SK-N-SH (cell line): ENCODE data around the gene TAF5L. TPM values are rescaled to one million over a fixed set of nuclear protein-coding genes. Genes with fewer than 3 reads are reported as not detected.

ENCODE experiments used
- CTCF ChIA-PET: fragments of 300-600, 350-600 bp; formaldehyde crosslinking; extraction: SDS; loops from one replicate; lab custom pipeline; 2021; lab: Yijun Ruan, JAX
- POLR2A ChIA-PET: fragments of 350-600 bp; sonication (Branson Sonifier 250); formaldehyde crosslinking; extraction: SDS; loops from one replicate; lab custom pipeline; 2020; ENCODE audit warnings: antibody characterized with exemption, inconsistent platforms; lab: Yijun Ruan, JAX
- DNase-seq: peaks from one replicate; pipeline ENCODE4 v3.0.0; 2012
- H2AFZ ChIP-seq: fragments of 200-600 bp; sonication (generic); 2 replicates; pipeline ENCODE4 v1.8.1; 2016; ENCODE audit warnings: antibody characterized with exemption, mild to moderate bottlenecking, low read depth
- H3F3A ChIP-seq: fragments of 200-600 bp; sonication (generic); replicated peaks from 2 replicates; pipeline ENCODE3; 2016; ENCODE audit warnings: antibody characterized with exemption, mild to moderate bottlenecking; ENCODE audit not compliant: insufficient read depth
- H3K27ac ChIP-seq, 2 experiments: fragments of 200-500 bp in 1 of 2; fragments of 200-600 bp in 1 of 2; sonication (Bioruptor generic) in 1 of 2; sonication (generic), shearing (Covaris generic) in 1 of 2; 2 replicates each; pipeline versions ENCODE4 v1.5.1 to v1.6.1; 2014 to 2016; ENCODE audit warnings: low read depth in 2 of 2, inconsistent platforms in 1 of 2, low read length in 1 of 2, mild to moderate bottlenecking in 1 of 2, mixed read lengths in 1 of 2
- H3K27me3 ChIP-seq: fragments of 200-600 bp; sonication (generic), shearing (Covaris generic); 2 replicates; pipeline ENCODE4 v1.6.1; 2016; ENCODE audit warnings: mixed run types; ENCODE audit not compliant: insufficient read depth
- H3K36me3 ChIP-seq, 2 experiments: fragments of 200-500 bp in 1 of 2; fragments of 200-600 bp in 1 of 2; sonication (Bioruptor generic) in 1 of 2; sonication (generic) in 1 of 2; replicated peaks in 1 of 2; 2 replicates each; pipeline versions ENCODE3 to v1.5.1; 2014 to 2016; ENCODE audit warnings: low read length in 1 of 2, mild to moderate bottlenecking in 1 of 2; ENCODE audit not compliant: insufficient read depth in 2 of 2, control insufficient read depth in 1 of 2
- H3K4me1 ChIP-seq, 2 experiments: fragments of 200-500 bp in 1 of 2; fragments of 200-600 bp in 1 of 2; sonication (Bioruptor generic) in 1 of 2; sonication (generic), shearing (Covaris generic) in 1 of 2; 2 replicates each; pipeline versions ENCODE4 v1.5.1 to v1.6.1; 2014 to 2016; ENCODE audit warnings: low read depth in 1 of 2, low read length in 1 of 2, mixed run types in 1 of 2; ENCODE audit not compliant: insufficient read depth in 2 of 2, control insufficient read depth in 1 of 2
- H3K4me2 ChIP-seq: fragments of 200-600 bp; sonication (generic), shearing (Covaris generic); 2 replicates; pipeline ENCODE4 v1.6.1; 2017; ENCODE audit warnings: mixed run types
- H3K4me3 ChIP-seq, 2 experiments: fragments of 200-500 bp in 1 of 2; fragments of 200-600 bp in 1 of 2; sonication (Bioruptor generic) in 1 of 2; sonication (generic), shearing (Covaris generic) in 1 of 2; 2 replicates each; pipeline versions ENCODE4 v1.5.1 to v1.8.1; 2014 to 2016; ENCODE audit warnings: low read depth in 2 of 2, inconsistent platforms in 1 of 2, low read length in 1 of 2, mild to moderate bottlenecking in 1 of 2, mixed read lengths in 1 of 2, moderate library complexity in 1 of 2
- H3K79me2 ChIP-seq: fragments of 200-600 bp; sonication (generic); 2 replicates; pipeline ENCODE4 v1.8.1; 2017; ENCODE audit warnings: mild to moderate bottlenecking; ENCODE audit not compliant: insufficient read depth
- H3K9ac ChIP-seq: fragments of 200-600 bp; sonication (generic); 2 replicates; pipeline ENCODE4 v1.6.1; 2017; ENCODE audit warnings: mixed run types
- H3K9me2 ChIP-seq: fragments of 200-600 bp; sonication (generic); 2 replicates; pipeline ENCODE4 v1.6.1; 2017; ENCODE audit warnings: mixed run types
- H3K9me3 ChIP-seq: fragments of 200-600 bp; sonication (generic); 2 replicates; pipeline ENCODE4 v1.6.1; 2017; ENCODE audit warnings: mixed run types, mild to moderate bottlenecking, moderate library complexity
- H4K20me1 ChIP-seq: fragments of 200-600 bp; sonication (generic); 2 replicates; pipeline ENCODE4 v1.6.1; 2017; ENCODE audit warnings: mild to moderate bottlenecking, mixed run types; ENCODE audit not compliant: insufficient read depth
- CTCF ChIP-seq: fragments of 200-600 bp; sonication (generic); IDR thresholded peaks from 2 replicates; pipeline ENCODE4 v1.6.1; 2017; ENCODE audit warnings: antibody characterized with exemption, mild to moderate bottlenecking, moderate library complexity
- MAX ChIP-seq: IDR thresholded peaks from 2 replicates; pipeline ENCODE4 v1.4.0; 2012; ENCODE audit warnings: low read depth
- MXI1 ChIP-seq: IDR thresholded peaks from 2 replicates; pipeline ENCODE4 v1.6.1; 2012; ENCODE audit warnings: mild to moderate bottlenecking, low read depth, low read length, improper control_type of control experiment
- NFIC ChIP-seq: IDR thresholded peaks from 2 replicates; pipeline ENCODE4 v1.4.0; 2012; ENCODE audit warnings: borderline replicate concordance
- POLR2AphosphoS5 ChIP-seq: IDR thresholded peaks from 2 replicates; pipeline ENCODE4 v1.6.1; 2012; ENCODE audit warnings: low read depth, low read length
- REST ChIP-seq: IDR thresholded peaks from 2 replicates; pipeline ENCODE4 v1.6.1; 2012; ENCODE audit warnings: mild to moderate bottlenecking, low read depth, low read length, moderate library complexity
- RFX5 ChIP-seq: IDR thresholded peaks from 2 replicates; pipeline ENCODE4 v1.6.1; 2012; ENCODE audit warnings: mild to moderate bottlenecking, improper control_type of control experiment, low read length
- RXRA ChIP-seq: IDR thresholded peaks from 2 replicates; pipeline ENCODE4 v1.4.0; 2012; ENCODE audit warnings: low read depth, mild to moderate bottlenecking, borderline replicate concordance
- SMC3 ChIP-seq: IDR thresholded peaks from 2 replicates; pipeline ENCODE4 v1.6.1; 2012; ENCODE audit warnings: low read depth, low read length, improper control_type of control experiment
- TCF12 ChIP-seq: IDR thresholded peaks from 2 replicates; pipeline ENCODE4 v1.4.0; 2012
- USF2 ChIP-seq: fragments of 150-350 bp; IDR thresholded peaks from 2 replicates; pipeline ENCODE4 v1.6.1; 2017; ENCODE audit warnings: antibody characterized with exemption, low read length, low read depth, borderline replicate concordance
- WGBS: methylation state at CpG from one replicate; pipeline ENCODE4 v1.1.6; 2017; ENCODE audit warnings: low lambda C conversion rate; 5-methylcytosine and 5-hydroxymethylcytosine counted together
- polyA plus RNA-seq, 3 experiments: library from polyadenylated mRNA; depleted of rRNA; stranded (reverse); fragments of >200 nt; gene quantifications; 2 replicates each; pipeline ENCODE4 v1.2.3, GENCODE V29; 2012

The TAF5L gene
- polyA plus RNA-seq, 1 of the 3 experiments (the other 2 are of a cell fraction): 17.1 TPM

GRCh38 chr1:229674042-229674441, 48.1 kb upstream of the TAF5L start:
- TF ChIP-seq CTCF (no peak), RXRA (no peak), RFX5 (no peak), TCF12 (no peak), SMC3 (no peak), MAX (no peak), USF2 (no peak), MXI1 (no peak), NFIC (no peak), POLR2AphosphoS5 (no peak), REST (no peak)
- no peak overlapping the region for H2AFZ ChIP-seq
- H3K36me3 ChIP-seq: no peaks in the 10 kb centered on the region
- no peak overlapping the region for H3K27ac ChIP-seq
- H3K9me3 ChIP-seq: no peaks in the 10 kb centered on the region
- no peaks in the 10 kb centered on the region for H3K9me2 ChIP-seq
- H3K79me2 ChIP-seq: no peaks in the 10 kb centered on the region
- ChIA-PET CTCF (interaction anchor here (2.5 kb wide), 1 partner anchor 13 kb away, joined by 13 read pairs; no protein-coding TSS in a partner anchor), POLR2A (no interaction called here)
- no peak overlapping the region for H3K4me2 ChIP-seq
- H3F3A ChIP-seq: no peaks in the 10 kb centered on the region
- H3K4me1 ChIP-seq: peaks cover 0 to 2% of the 10 kb centered on the region in 2 experiments; a peak in 1 of 4 replicates
- no peak overlapping the region for H3K4me3 ChIP-seq
- no peaks in the 10 kb centered on the region for H4K20me1 ChIP-seq
- no peak for DNase-seq
- WGBS: 77% methylated on average over 3 of the region's 5 CpGs
- H3K9ac ChIP-seq: no peak overlapping the region
- no peaks in the 10 kb centered on the region for H3K27me3 ChIP-seq
